Epidermal melanocyte (primary cell): ENCODE data around the gene NKAIN2.

Source experiments
- DNase-seq: peaks from one replicate; pipeline ENCODE4 v3.0.0; 2011; ENCODE audit warnings: low spot score; ENCODE audit not compliant: insufficient read length

Gene NKAIN2

DNA sequence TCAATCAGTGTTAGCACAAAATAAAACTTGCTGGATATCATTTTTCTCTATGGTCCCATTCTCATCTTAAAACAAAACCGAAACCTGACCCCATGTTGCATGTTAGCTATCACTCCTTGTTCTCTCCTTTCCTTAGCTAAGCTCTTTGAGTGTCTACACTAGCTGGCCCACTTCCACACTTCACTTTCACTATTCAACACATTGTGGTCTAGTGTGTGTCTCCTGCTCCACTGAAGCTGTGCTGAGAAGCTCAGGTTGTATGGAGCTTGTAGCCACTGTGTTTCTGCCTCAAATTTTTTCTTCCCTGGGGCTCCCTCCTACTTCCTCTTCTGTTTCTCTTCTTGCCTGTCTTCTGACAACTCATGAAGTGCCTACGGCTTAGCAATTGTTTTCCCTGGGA, 223.0 kb downstream of the NKAIN2 start:
- no peak for DNase-seq

DNA sequence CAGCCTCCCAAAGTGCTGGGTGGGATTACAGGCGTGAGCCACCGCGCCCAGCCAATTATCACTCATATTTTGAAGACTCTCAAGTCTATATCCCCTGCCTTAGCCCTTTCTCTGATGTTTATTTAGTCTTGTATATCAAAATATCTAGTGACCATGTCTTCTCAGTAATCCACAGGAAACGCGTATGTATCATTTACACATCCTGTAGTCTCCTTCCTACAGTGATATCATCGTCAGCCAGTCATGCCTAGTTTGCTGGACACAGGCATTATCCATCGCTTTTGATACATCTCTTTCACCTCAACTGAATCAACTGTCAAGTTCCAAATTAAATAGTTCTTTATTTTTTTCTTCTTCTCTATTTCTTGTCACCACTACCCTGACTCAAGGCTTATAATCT, 223.7 kb downstream of the NKAIN2 start:
- no peak for DNase-seq

DNA sequence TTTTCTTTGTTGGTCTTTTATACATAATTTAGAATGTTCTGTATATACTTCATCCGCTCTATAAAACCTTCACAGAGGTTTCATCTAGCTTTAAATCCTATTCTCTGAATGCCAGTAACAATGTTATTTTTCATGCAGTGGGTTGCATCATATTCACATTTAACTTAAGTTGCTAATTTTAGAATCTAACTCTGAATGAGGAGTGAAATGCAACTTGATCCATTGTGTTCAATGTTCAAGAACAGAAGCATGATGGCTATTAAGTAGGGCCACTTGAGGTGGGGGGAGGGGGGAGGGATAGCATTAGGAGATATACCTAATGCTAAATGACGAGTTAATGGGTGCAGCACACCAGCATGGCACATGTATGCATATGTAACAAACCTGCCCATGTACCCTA, 224.5 kb downstream of the NKAIN2 start:
- DNase-seq, result no peak

DNA sequence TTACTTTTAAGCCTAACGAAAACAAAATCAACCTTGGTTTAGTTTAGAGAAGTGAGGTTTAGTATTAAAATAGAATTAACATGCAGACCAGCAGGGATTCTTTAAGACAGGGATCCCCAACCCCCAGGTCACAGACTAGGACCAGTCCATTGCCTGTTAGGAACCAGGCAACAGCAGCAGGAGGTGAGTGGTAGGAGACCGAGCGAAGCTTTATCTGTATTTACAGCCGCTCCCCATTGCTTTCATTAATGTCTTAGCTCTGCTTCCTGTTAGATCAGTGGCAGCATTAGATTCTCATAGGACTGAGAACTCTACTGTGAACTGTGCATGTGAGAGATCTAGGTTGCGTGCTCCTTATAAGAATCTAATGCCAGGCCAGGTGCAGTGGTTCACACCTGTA, 225.9 kb downstream of the NKAIN2 start:
- no peak for DNase-seq

DNA sequence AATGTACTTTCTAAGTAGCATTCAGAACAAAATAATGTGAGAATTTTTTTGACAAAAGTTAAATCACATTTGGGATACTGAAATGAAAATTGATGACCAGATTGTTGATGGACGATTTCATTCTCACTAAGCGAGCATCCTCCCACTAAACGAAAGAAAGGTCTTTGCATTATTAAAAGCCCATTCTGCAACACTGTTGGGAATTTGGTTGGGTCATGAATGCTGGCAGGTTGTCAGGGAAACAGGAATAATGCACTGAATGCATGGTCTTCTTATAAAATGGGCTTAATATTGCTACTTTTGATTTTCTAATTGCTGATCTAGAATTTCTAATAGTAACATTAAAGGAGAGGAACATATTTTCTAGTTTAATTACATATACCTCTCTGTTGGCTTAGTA, 229.8 kb downstream of the NKAIN2 start:
- no peak for DNase-seq

DNA sequence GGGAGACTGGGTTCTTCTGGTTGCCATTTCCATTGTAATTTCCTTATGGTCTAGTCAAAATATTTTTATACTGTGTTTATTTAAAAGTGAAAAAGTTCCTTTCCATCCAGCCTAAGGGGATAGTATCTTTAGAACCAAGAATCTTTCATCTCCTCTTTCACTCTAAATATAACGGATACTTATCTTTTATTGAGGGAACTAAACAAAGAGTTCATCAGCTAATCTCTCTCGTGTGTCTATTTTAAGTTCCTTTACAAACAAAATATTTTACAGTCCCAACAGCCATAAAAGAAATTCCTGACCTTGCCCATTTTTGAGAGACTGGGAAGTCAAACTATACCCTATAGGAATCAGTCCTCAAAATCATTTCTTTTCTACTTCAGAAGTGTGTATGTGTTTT, 232.7 kb downstream of the NKAIN2 start:
- no peak for DNase-seq

DNA sequence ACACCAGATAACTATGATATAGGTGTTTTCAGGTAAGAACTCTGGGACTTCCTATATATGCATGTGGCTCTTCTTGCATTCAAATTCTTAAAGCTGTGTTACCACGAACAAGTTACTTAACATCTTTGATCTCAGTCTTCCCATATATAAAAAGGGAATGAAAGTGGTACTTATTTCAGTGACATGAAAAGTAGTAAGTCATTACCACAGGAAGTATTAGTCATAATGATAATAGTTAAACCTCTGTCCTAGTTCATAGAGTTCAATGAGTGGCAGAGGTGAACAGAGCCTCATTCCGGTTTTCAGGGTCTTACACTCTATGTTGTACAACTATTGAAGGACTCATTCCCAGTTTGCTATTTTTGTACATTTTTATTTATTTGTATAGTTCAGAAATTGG, 237.0 kb downstream of the NKAIN2 start:
- no peak for DNase-seq

DNA sequence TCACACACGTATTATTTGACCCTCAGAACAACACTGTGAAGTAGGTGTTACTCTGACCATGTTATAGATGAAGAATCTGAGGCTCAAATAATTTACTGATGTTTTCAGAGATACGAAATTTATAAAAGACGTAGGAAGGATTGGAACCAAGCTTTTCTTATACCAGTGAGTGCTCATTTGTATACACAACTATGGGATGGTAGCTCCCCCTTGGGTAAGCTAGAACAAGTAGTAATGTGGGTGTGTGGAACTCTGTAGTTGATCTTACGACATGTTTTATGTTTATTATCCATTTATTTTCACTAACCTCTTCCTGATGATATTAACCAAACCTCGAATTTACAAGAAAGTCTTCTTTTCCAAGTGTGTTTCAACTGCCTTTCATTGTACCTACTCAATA, 248.5 kb downstream of the NKAIN2 start:
- no peak for DNase-seq

DNA sequence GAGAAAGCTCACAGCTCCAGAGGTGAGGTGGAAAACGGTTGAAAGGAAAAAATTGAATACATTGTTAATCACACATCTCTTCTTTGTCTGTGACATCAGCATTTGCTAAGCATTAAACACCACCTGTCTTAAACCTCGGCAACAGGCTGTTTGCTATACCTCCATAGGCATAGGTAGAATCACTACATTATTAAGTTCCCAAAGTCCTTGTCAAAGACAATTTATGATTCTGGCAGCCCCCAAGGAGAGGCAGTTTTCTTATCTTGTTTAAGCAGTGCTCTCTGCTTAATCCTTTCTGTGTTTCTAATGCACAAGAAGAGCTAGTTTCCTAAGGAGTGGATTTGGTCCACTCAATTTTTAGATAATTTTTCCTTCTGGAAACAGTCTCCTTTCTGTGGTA, 249.7 kb downstream of the NKAIN2 start:
- no peak for DNase-seq

DNA sequence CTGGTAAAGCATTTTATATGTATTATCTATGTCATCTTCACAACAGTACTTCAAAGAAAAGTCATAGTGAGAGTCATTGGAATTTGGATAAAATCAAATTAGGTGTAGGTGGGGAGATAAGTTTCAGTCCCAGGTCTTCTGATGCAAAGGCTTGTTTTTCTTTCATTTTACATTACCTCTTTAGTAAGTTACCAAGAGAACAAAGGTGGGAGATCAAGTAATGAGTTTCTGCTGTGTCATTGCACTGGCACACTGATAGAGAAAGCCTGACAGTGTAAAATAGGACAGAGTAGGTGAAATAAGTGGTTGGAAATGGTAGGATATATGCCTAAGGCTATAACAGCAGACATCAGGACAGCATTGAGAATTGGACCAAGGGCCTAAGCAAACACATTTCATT, 250.4 kb downstream of the NKAIN2 start:
- DNase-seq, result no peak

DNA sequence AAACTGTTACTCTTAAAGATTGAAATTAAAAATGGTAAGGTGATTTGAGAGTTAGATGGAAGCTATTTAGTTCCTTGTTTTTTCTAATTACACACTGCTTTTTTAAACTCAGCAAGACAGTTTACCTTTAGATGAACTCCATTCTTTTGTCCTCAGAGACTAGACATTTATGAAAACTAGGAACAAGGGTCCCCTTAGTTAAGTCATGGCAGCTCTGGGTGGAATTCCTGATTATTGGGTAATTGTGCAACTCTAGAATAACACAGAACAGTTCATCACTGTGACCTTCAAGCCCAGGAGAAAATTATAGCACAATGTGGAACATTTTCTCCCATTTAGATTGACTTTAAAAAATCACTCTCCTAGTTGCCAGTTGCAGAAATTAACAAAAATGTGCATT, 251.7 kb downstream of the NKAIN2 start:
- no peak for DNase-seq

DNA sequence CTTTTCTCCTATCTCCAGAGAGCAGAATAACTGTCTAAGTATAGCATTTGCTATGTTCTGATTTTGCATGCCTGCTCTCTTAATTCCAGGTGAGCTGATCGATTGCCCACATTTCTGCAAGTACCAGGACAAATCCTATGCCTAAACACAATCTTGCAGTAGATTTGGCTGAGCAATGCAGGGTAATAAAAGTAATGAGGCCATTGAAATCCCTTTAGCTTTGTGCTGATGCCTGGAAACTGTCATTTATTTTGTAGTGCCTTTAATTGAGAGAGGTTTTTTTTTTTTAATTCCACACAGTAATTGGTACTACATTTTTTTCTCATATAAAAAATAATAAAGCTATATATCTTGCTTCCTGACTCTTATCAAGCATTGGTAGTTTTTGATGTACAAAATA, 252.3 kb downstream of the NKAIN2 start:
- no peak for DNase-seq

DNA sequence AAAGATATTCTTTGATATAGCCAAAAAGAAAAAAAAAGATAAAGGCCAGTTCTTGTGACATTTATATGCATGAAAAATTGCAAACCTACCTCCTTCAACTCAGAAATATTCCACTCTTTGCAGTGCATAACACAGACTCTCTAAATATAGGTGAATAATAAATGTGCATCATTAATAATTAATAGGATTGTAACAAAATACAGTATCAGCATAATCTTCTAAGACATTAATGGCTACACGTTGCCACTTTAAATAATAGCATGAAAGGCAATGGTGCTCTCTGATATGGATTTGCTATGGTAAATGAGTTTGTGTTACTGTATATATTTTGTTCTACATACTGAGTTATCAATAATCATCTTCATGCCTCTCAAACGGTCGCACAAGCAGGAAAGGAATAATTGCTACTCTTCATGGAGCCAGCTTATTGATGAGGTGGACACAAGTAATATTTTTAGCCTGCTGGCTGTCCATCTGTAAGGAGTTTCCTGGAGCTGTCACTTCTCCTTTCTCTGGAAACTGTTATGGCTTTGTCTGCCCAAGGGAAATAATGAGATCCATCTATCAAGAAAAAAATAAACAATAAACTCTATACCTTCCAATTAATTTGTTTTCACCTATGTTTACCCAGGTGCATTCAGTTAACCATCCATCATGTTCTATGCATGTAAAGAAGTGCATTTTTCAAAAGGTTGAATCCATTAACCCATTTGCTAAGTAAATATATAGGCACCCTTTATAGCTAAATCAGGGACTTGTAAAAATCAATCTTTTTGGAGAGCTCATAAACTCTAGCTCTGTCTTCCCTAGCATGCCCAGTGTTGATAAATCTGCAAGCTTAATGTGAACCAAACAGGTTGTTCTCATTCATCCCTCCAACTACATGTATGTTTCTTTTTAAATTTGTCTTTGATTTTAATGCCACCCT, 253.0 kb downstream of the NKAIN2 start:
- no peak for DNase-seq

DNA sequence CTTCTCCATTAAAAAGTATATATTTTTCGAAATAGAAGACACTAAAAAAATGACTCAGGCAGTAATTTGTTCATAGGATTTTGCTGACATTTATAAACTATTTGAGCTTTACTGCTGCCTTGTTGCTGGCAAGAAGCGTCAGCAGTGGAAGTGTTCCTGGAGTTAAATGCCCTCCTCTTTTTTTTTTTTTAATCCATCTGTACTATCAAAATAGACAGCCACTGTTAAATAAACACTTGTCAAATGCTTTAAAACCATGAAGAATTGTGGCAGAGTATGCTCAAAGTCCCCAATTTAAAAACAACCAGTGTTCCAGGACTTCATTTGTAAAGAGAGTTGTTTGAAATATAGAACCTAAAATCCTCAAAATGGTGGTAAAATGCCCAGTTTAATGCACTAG, 253.8 kb downstream of the NKAIN2 start:
- DNase-seq, result no peak

DNA sequence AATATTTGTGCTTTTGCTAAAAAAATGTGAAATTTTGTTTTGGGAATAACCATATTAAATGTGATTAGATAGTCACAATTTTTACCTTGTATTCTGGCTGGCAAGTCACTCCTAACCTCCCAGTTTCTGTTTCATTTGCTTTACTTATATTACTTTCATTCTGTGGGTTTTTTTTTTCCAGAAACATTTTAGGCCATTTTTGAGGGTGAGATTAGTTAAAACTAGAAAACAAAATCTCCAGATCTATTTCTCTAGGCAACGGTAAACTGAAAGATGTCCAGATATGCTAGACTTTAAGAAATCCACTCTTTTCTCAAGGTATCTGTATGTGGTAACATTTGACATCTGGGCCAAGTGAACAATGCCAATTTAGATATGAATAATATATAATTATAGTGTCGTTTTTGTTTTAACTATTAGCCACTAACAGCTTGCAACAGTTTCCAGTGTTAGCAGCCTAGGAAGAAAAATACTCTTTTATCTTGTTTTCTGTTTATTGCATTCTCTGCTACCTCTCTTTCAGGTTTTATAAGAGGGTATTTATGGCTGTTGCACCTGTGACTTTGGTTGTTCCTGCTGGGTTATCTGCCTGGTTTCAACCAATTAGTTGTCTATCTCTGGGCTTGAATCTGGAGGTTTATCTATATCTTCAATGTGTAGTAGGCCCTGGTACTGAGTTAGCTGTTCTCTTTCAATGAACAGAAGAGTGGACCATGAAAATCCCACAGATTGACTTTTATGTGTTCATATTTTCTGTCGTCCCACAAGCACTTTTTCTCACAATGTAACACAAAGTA, 260.9 kb downstream of the NKAIN2 start:
- no peak for DNase-seq

DNA sequence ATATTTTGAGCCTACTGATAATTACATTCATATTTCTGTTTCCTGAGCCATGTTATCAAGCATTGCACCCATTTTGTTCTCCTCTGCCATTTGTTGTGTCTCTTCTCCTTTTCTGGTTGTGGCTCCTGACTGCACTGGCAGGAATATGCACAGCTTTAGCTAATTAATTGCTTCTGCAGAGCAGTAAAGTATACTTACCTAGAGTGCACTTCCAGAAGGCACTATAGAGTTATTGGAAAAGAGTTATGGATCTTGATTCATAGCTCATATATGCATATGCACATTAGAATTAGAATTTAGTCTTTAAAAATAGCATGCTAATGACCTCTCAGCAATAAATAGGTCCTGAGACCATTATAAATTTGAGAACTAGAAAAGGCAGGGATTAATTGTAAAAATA, 262.6 kb downstream of the NKAIN2 start:
- DNase-seq, result no peak

DNA sequence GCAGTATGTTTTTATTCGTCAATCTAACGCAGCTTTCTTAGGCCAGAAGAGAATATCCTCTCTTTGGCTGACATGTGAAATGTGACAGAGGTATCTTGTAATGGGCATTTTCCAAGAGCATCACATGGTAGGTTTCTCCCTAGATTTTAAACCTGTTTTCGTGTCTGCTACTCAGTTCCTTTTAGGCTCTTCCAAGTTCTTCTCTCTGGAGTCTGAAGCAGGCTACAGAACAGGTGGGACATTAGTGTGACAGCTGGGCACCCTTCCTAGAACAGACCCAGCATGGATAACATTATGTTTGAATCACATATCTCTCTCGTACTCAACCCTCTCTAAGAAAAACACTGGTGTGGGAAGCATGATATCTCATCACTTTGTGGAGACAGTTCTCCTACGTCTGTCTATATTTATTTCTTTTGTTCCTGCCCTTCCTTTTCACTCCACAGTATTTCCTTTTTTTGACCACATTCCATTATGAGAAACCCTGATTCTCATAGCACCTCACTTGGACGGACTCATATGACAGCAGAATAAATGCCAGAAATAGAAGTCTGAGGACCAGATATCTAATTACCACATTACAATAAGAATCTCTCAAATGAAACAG, 263.4 kb downstream of the NKAIN2 start:
- no peak for DNase-seq

DNA sequence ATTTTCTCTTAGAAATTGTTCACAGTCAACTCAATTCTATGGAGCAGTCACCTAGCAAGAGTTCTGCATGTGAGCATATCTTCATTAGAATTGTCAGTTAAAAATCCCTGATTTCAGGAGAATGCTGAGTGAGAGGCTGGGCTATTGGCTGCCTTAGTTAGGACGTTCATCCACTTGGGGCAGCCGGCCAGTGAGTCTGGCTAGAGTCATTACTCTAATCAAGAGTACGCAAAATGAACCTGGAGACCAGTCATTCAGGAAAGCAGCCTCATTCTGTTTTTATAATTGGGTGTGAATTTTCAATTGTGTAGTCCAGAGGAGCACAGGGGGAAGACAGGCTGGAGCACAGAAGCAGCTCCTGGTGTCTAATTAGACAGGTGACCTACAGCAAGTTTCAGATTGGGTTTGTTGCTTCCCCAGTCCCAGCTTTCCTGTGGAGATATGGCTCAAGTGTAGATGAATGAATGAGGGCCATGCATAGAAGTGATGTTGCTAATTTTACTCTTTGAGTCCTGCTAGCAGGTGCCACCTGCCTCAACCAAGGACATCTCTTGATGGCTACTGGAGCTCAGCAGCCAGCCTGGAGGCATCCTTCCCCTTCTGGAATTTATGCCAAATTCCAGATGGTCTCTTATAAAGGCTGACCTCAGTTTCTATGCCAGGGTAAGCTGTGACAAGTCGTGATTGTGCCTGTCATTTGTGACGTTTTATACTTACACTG, 265.7 kb downstream of the NKAIN2 start:
- DNase-seq, result no peak

DNA sequence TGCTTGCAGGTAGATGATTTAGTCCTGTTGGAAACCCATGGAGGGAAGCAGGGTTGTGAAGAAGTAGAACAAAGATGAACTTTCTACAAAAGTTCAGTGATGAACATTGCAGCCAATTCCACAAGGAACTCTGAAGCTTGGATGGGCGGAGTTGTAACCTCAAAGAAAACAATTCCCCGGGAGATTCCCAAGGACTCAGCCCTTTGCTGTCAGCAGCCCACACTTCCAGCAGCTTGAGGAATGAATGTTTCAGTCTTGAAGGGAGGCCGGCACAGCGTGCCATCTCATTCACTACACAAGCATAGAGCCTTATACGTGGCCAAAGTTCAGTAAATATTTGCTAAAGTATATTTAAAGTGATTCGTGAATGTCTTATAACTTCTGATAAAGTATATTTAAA, 269.4 kb downstream of the NKAIN2 start:
- DNase-seq, result no peak

DNA sequence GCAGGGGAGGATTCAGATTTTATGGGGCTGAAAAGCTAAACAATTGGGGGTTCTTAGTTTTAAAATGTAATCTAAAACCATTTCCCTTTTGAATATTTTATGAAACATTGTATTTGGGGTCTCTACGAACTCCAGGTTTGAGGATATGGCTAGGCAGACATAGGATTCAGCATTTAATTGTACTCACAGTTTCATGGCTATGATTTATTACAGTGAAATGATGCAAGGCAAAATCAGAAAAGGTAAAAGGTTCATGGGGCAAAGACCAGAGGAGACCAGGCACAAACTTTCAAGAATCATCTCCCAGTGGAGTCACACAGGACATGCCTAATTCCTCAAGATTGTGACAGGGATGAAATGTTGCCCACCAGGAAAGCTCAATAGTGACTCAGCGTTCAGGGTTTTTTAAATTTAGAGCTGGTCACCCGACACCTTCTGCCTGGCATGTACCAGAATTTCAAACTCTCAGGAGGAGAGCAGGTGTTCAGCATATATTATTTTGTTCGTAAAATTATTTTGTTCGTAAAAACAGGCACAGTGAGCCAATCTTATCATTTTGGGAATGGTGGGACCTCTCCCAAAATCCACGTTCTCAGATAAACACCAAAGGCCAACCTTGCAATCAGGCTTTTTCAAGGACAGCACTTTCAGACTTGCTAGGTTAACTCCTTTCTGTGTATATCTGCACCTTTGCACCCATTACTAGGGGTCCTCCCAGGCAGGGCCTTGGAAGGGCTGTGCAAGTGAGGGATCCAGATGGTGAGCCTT, 270.3 kb downstream of the NKAIN2 start:
- no peak for DNase-seq

DNA sequence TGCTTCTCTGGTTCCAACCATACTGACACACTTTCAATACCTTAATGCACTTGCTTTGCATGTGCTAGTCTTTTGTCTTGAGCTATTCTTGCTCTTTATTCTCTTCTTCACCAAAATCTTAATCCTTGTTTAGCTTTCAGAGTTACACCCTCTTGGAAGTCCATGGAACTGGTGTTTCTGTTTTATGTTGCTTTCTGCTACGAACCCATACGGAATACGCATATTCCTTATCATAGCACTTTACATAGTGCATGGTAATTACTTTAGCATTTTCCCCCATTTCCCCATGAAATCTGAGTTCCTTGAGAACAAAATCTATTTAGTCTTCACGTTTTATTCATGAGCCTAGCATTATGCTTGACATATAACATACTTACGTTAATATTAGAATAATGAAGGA, 270.9 kb downstream of the NKAIN2 start:
- DNase-seq, result no peak
